GM18868 (cell line): ENCODE results near the gene ARHGAP25.
A peak's percentile ranks its signal among the peaks of the same experiment; 100 is the strongest.

Experiments
- ATAC-seq: cut with Tn5 transposase; IDR thresholded peaks from one replicate; pipeline ENCODE4 v1.9.1; 2021; ENCODE audit warnings: mild to moderate bottlenecking, moderate library complexity; ENCODE audit not compliant: unreplicated experiment

ARHGAP25 gene

GRCh38 chr2:68857202-68857845 lies 122.7 kb downstream of the ARHGAP25 start:
- ATAC-seq, result peak; percentile 26

- ATAC-seq, result peak; percentile 86
Observed at GRCh38 chr2:68857855-68858456, 123.3 kb downstream of the ARHGAP25 start.

DNA sequence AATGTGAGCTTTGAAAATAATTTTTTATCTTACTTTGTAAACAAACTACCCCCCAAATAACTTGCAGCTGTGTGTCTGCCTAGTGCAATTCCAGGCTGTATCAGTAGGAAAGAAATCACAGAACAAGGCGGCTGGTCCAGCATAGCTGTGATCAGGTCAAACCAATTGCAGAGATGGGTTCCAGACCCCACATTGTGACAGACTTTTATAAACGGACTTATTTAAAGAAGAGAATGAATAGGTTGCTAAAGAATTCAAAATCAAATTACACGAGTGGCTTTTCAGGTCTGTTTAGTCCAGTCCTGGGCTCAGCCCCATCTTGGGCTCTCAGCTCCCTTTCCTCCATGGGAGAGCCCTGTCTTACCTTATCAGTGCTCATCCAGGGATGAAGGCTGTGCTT lies 125.5 kb downstream of the ARHGAP25 start:
- ATAC-seq, result no peak

DNA sequence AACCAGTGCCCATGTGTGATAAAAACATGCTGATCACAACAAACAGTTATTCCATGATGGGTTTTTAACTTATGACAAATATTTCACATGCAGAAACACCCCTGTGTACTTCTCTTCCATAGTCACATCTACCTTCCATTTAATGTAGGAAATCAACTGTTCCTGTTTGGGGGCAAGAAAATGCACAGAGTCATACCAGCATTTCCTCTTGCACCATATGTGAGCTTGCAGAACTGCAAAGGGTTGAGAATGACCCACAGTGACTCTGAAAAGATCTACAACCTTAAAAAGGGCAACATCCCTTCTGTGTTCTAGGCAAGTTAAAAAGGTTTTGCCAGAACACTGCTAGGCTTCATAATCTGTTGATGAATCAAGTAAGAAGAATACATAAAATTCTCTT lies 126.7 kb downstream of the ARHGAP25 start:
- no peak for ATAC-seq

GRCh38 chr2:68862889-68863288 lies 128.3 kb downstream of the ARHGAP25 start:
- ATAC-seq, result no peak

DNA sequence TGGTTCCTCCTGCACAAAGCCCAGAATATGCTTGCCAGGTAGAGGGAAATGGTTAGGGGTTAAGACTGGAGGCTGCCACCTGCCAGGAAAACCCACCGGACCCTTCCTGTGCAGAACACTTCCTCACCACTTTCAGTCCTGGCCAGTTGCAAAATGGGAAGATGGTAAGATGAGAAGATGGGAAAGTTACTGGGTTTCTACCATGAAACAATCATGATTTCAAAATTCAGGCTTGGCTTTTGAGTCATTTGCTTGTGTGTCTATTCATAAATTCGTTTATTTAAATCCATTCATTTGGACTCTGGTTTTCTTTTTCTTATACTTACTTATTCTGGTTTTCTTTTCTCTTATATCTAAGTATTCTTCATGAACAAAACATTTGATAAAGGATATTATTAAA lies 129.4 kb downstream of the ARHGAP25 start:
- ATAC-seq, result no peak

DNA sequence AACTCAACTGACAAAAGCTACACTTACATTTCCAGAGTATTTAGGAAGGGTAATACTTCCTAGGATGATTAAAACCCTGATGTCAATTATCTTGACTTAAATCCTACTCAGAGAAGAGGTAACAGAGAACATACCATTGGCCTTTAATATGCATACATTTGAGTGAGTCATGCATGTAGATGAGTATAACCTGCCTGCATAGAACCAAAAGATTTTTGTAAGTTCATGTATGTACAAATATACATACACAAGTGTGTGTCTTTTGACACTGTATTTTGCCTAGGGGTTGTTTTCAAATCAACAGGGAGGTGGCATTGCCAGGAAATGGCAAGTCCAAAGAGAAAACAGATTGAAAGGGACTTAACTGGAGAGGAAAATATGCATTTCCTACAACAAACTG lies 130.5 kb downstream of the ARHGAP25 start:
- ATAC-seq, result no peak

DNA sequence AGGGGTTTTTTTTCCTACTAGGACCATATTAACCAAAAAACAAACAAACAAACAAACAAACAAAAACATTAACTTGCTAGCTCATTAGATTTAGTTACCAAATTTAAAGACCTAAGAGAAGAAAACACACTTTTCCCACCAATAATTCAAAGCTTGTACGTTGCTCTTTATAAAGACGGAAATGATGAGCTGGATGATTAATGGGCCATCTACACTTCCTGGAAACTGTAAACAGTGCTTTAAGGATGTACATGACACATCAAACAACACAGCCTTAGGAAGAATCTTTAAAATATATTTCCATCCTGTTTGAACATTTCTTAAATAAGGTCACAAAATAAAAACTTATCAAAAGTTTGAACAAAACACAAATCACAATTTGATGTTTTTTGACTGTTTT lies 135.6 kb downstream of the ARHGAP25 start:
- no peak for ATAC-seq

- no peak for ATAC-seq
Observed at GRCh38 chr2:68871159-68871764, 136.7 kb downstream of the ARHGAP25 start, which contains the start of gene BMP10. BMP10 (minus strand) TSS chr2:68871397; CDS start chr2:68871358, 39 bp downstream.
